KBM-7 (cell line): ENCODE results near the gene ACBD4.

ENCODE experiments used
- DNase-seq: peaks from one replicate; pipeline ENCODE4 v3.0.0-alpha.2; 2015
- in situ Hi-C: fragments of 300-500 bp; cut with MboI; formaldehyde crosslinking; loops from 2 replicates; pipeline ENCODE4 v1.14.3; 2020; ENCODE audit warnings: low sequenced_read_pairs, low pct_unique_long_range_greater_than_20kb, mixed read lengths

The ACBD4 gene, protein sequence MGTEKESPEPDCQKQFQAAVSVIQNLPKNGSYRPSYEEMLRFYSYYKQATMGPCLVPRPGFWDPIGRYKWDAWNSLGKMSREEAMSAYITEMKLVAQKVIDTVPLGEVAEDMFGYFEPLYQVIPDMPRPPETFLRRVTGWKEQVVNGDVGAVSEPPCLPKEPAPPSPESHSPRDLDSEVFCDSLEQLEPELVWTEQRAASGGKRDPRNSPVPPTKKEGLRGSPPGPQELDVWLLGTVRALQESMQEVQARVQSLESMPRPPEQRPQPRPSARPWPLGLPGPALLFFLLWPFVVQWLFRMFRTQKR

DNA sequence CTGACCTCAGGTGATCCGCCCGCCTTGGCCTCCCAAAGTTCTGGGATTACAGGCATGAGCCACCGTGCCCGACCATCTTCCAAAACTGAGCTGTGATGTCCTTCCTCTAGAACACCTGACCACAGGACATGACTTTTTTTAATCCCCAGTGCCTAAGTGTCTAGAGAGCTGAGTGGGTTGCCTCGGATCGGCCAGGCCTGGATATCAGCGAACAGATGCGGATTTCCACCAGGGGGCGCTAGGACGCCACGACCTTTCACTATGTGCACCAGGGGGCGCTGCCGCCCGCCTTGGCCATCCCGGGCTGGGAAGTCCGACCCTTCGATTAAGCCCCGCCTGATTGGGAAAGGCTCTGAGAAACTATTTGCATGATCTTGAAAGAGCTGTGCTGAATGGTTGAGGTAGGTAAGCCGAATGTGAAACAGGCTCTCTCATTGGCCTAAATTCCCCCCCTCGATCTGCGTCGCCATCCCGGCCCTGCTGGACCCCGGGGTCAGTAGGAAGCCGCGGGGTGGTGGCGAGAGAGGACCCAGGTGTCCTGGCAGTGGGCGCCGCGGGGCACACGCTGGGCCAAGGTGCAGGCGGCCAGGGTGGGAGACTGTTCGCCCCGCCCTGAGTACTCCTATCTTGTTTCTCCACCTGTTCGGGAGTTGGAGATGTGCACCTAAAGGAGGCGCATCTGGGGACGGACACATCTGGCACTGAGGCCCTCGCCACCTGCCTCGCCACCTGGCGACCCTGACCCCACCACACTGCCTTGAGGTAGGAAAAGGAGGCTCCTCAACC, at the start of gene ACBD4:
Gene ACBD4, plus strand, starts transcription at position 496 of the 786 bp plus-strand sequence. CDS start 458 bp downstream, outside the sequence.
- in situ Hi-C loops, result no loop called here
- peak; percentile 98 for DNase-seq

GRCh38 chr17:45086391-45086790, 49.1 kb upstream of the ACBD4 start:
- DNase-seq, result no peak
- in situ Hi-C loops, result no loop called here

GRCh38 chr17:45086865-45087503, 48.5 kb upstream of the ACBD4 start:
- in situ Hi-C loops, result no loop called here
- no peak for DNase-seq

GRCh38 chr17:45087504-45087975, 47.9 kb upstream of the ACBD4 start:
- peak; percentile 55 for DNase-seq
- in situ Hi-C loops, result no loop called here

DNA sequence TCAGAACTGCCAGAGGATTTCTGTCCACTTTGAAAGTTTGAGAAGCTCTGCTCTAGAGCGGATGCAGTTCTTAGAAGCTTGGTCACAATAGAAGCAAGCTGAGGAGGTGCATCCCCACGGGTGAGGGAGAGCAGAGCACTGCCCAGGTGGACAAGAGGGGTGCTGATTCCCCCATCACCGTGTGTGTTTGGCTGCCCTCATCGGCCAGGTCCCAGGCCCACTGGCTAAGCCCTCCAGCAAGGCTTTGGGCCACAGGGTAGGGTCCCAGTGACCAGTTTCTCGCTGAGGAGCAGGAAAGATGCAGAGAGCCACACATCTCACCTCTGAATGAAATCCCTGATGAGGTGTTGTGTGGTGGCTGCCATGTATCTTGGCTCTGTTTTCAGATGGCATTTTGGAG, 47.5 kb upstream of the ACBD4 start:
- DNase-seq, result no peak
- in situ Hi-C loops, result no loop called here

GRCh38 chr17:45088741-45089140, 46.7 kb upstream of the ACBD4 start:
- DNase-seq, result peak; percentile 78
- in situ Hi-C loops, result no loop called here

- in situ Hi-C loops, result no loop called here
- DNase-seq, result no peak
These were observed 44.8 kb upstream of the ACBD4 start for GRCh38 chr17:45090711-45091110.

GRCh38 chr17:45091778-45092425, 43.6 kb upstream of the ACBD4 start:
- in situ Hi-C loops, result no loop called here

DNA sequence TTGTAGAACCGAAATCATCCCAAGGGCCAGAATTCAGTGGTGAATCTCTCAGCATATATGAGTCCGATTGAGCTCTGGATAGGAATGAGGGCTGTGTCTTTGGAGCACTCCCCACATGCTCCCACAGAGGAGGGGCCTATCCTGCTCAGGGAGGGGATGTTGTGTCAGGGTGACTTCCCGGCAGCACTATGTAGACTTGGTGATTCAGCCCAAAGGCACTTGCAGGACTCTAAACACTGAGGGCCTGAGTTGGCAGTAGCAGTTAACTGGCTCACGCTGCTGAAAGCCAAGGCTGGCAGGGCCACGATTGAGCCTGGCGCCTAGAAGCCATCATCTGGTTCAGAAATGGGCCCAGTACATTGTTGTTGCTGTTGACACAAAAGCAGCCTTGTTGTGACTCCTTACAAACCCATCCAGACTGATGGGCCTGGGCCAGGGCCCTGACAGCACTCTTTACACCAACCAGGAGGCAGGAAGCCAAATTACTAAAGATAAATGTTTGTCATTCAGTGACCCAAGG, 42.5 kb upstream of the ACBD4 start:
- in situ Hi-C loops, result no loop called here

More at GRCh38 chr17:45091778-45092425, 43.6 kb upstream of the ACBD4 start:
- DNase-seq, result no peak

DNA sequence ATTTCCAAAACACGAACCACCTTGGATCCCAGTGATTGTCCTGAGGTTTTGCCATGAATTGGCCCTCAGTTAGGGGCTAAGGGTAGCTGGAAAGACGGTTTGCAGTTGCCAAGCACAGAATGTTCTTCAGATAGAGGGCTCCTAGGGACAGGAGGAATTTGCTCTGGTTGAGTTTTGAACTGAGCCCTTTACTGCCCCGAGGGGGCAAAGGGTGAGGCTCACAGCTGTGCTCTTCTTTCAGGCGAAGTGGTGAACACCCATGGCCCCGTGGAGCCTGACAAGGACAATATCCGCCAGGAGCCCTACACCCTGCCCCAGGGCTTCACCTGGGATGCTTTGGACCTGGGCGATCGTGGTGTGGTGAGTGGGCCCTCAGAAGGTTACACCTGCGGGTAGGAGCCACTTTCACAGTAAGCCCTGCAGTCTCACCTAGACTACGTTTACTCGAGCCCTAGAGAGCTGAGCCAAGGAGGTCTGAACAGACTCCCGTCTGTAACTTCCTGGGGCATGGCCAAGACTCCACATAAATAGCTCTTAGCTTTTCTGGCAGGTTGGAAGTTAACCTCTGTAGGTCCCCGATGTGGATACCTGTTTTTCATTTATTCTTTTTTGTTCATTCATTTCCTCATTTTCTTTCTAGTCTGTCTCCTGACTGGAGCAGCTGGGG, 41.9 kb upstream of the ACBD4 start:
- no peak for DNase-seq
- in situ Hi-C loops, result no loop called here

More for the DNA sequence above, 42.5 kb upstream of the ACBD4 start:
- DNase-seq, result no peak

DNA sequence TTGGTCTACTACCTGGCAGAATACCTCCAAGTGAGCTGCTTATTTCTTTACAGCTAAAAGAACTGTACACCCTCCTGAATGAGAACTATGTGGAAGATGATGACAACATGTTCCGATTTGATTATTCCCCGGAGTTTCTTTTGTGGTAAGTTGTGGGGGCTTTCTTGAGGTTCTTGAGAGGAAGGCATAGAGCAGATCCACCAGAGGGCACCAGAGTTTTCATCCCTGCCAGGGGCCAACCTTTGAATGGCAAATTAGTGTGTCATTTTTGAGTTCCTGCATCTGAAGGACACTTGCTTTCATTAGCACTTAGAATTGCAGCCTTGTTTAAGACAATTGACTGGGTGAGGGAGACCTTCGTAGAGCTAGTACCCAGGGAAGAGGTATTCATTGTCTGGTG, 39.3 kb upstream of the ACBD4 start:
- DNase-seq, result peak; percentile 57
- in situ Hi-C loops, result no loop called here

GRCh38 chr17:45096926-45097325, 38.6 kb upstream of the ACBD4 start:
- in situ Hi-C loops, result no loop called here
- no peak for DNase-seq

DNA sequence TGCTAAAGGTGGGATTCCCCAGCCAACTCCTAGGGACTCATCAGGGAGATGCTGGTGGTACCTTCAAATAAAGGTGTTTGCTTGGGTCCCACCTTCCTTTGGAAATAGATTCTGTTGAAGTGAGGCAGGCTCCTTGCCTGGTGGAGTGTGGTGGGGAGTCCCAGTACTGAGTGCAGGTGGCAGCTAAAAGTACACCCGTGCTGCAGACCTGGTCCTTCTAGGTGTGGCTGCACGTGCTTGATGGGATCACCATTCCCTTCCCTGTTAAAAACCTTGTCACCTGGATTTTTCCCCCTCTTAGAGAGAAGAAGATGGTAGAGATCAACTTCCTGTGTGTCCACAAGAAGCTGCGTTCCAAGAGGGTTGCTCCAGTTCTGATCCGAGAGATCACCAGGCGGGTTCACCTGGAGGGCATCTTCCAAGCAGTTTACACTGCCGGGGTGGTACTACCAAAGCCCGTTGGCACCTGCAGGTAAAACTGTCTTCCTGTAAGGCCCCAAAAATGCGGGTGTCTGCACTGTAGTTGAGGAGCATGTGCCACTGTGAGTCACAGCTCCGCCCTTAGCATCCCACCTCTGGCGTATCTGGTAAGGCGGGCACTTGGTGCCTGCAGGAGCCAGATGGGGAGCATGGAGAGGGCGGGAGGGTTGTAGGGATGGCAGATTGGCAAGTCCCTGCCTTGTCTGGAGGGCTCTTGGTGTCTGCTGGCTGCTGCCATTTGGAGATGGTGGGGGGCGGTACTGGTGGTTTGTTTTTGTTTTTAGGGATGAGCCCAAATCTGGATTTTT, 37.2 kb upstream of the ACBD4 start:
- DNase-seq, result no peak
- in situ Hi-C loops, result no loop called here

DNA sequence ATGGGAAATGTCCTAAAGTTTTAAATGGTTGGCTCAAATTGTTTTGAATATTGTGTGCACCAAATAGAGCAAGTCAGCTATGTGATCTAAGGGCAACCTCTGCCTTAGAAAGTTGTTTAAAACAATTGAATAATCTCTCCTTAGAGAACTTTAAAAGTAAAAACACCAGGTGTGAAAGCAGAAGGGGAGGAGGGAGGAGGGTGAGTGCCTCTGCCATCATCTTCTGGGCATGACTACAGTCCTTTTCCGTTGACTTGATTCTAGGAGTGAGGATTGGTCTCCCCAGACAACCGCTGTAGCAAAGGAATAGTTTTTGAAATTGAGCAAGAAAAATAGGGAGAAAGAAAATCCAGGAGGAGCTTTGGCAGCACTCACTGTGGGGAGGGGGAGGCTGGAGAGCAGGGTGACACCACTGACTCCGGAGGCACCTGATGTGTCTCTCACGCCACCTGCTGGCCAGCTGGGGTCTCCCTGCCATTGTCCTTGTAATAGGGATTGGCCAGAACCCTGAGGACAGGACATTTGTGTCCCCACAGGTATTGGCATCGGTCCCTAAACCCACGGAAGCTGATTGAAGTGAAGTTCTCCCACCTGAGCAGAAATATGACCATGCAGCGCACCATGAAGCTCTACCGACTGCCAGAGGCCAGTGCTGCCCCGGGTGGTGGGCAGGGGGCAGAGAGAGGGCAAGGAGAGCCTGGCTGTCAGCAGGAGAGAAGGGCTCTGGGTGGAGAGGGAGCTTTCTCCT, 36.4 kb upstream of the ACBD4 start:
- DNase-seq, result peak; percentile 78
- in situ Hi-C loops, result no loop called here

GRCh38 chr17:45101546-45101882, 34.0 kb upstream of the ACBD4 start:
- DNase-seq, result no peak
- in situ Hi-C loops, result loop anchor here (25.0 kb wide), 1 partner anchor 189 kb away; the partner anchor contains the start of gene GFAP

DNA sequence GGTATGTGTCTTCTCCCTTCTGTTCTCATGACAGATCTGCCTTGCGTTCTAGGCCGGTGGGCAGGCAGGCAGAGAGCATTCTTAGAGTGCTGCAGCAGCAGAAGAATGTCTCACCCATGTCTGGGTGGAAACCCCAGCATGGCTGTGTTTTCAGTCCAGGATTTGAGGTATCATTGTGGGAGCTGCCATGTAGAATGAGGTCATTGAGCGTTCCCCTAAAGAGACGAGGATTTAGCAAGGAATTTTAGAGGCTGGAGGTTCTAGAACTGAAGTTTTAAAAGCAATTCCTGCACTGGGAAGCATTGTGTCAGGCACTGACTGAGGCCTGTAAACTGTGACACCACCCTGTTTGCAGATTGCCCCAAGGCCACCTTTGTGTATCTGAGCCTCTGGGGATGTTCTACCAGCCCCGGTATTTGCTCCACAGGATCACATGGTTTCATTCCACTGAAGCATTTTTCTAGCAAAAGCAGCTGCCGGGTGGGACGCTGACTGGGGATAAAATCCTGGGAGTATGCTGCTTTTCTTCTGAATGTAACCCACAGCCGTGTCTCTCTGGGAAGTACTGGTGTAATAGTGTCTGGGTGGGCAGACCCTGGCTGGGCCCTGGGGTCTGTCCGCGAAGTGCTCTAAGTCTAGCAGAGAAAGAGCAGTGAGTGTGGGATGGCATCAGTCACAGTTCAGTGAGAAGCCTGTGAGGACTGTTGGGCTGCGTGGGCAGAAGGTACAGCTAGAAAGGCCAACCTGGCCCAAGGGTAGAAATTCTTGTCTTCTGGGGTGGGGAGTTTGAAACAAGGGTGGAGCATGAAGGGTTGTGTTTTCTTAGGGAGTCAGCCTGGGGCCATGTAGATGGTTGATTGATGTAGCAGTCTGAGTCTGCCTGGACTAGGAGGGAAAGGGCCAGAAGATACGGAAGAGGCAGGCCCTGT, 33.3 kb upstream of the ACBD4 start:
- in situ Hi-C loops, result loop anchor here (25.0 kb wide), 1 partner anchor 190 kb away; the partner anchor contains the start of gene GFAP
- DNase-seq, result no peak
